Tibial artery (tissue), 4 donors: ENCODE measurements around the gene TPH1.

Source experiments
- DNase-seq, 2 donors: peaks; one replicate each; pipeline ENCODE4 v3.0.0-alpha.2; 2019
- H3K27ac ChIP-seq, 2 donors: fragments of 200-600 bp; sonication (generic) in 1 of 2; 1 replicate in 1 of 2; 2 replicates in 1 of 2; pipeline ENCODE4 v1.5.1; 2018 to 2019; ENCODE audit warnings: mild to moderate bottlenecking in 1 of 2
- H3K27me3 ChIP-seq, 2 donors: fragments of 200-600 bp; sonication (generic) in 1 of 2; one replicate each; pipeline versions ENCODE4 v1.5.1 to v1.6.0; 2016 to 2019
- H3K36me3 ChIP-seq, 3 donors: fragments of 200-600 bp; sonication (generic) in 2 of 3; one replicate each; pipeline ENCODE4 v1.5.1; 2016 to 2019; ENCODE audit warnings: mild to moderate bottlenecking in 2 of 3
- H3K4me1 ChIP-seq, 4 donors: fragments of 200-600 bp; sonication (generic) in 2 of 4; 1 replicate in 3 of 4; 2 replicates in 1 of 4; pipeline ENCODE4 v1.5.1; 2016 to 2019
- H3K4me3 ChIP-seq, 2 donors: fragments of 200-600 bp; sonication (generic) in 1 of 2; 1 replicate in 1 of 2; 2 replicates in 1 of 2; pipeline ENCODE4 v1.5.1; 2018 to 2019; ENCODE audit warnings: mild to moderate bottlenecking in 2 of 2
- H3K9me3 ChIP-seq, 3 donors: fragments of 200-600 bp; sonication (generic) in 1 of 3; one replicate each; pipeline ENCODE4 v1.5.1; 2016 to 2019
- CTCF ChIP-seq, 2 experiments: fragments of 200-600 bp in 1 of 2; fragments of 450-650 bp in 1 of 2; IDR thresholded peaks; one replicate each; pipeline ENCODE4 v1.5.1; 2017 to 2019; ENCODE audit warnings: antibody characterized with exemption in 2 of 2, mild to moderate bottlenecking in 1 of 2, moderate library complexity in 1 of 2
- intact Hi-C: fragments of 100-400 bp; cut with DNase I; formaldehyde crosslinking; loops from one replicate; pipeline ENCODE4 v1.15.0; 2023; ENCODE audit warnings: low total_unique reads

The TPH1 gene

GRCh38 chr11:18081551-18081950 lies 35.5 kb upstream of the TPH1 start:
- no peak for TF ChIP-seq CTCF (IDR thresholded peaks at IDR 0.05)
- H3K4me3 ChIP-seq = no peak overlapping the region
- H3K36me3 ChIP-seq = peaks cover 30 to 51% (median 36%) of the 10 kb centered on the region in 3 donors
- no peak for DNase-seq
- H3K27me3 ChIP-seq = no peaks in the 10 kb centered on the region
- no peaks in the 10 kb centered on the region for H3K4me1 ChIP-seq
- H3K27ac ChIP-seq = no peak overlapping the region
- intact Hi-C loops = no loop called here
- H3K9me3 ChIP-seq = no peaks in the 10 kb centered on the region

GRCh38 chr11:18080451-18080850 lies 34.4 kb upstream of the TPH1 start:
- H3K4me3 ChIP-seq = no peak overlapping the region
- no peaks in the 10 kb centered on the region for H3K27me3 ChIP-seq
- no peak overlapping the region for H3K27ac ChIP-seq
- peaks cover 22 to 41% (median 28%) of the 10 kb centered on the region in 3 donors for H3K36me3 ChIP-seq
- intact Hi-C loops = no loop called here
- H3K4me1 ChIP-seq = no peaks in the 10 kb centered on the region
- TF ChIP-seq CTCF (IDR thresholded peaks at IDR 0.05) = no peak
- H3K9me3 ChIP-seq = no peaks in the 10 kb centered on the region
- DNase-seq = no peak

- H3K4me1 ChIP-seq = no peaks in the 10 kb centered on the region
- H3K9me3 ChIP-seq = no peaks in the 10 kb centered on the region
- H3K36me3 ChIP-seq = peaks cover 22 to 29% (median 28%) of the 10 kb centered on the region in 3 donors
- H3K27ac ChIP-seq = no peak overlapping the region
- DNase-seq = no peak
- TF ChIP-seq CTCF (IDR thresholded peaks at IDR 0.05) = no peak
- H3K27me3 ChIP-seq = no peaks in the 10 kb centered on the region
- H3K4me3 ChIP-seq = no peak overlapping the region
- intact Hi-C loops = no loop called here
Observed at GRCh38 chr11:18078909-18079308, 32.8 kb upstream of the TPH1 start.

GRCh38 chr11:18075444-18075843 lies 29.4 kb upstream of the TPH1 start:
- DNase-seq = no peak
- no peaks in the 10 kb centered on the region for H3K27me3 ChIP-seq
- no peak overlapping the region for H3K27ac ChIP-seq
- H3K4me1 ChIP-seq = no peaks in the 10 kb centered on the region
- intact Hi-C loops = no loop called here
- peaks cover 12 to 17% (median 16%) of the 10 kb centered on the region in 3 donors for H3K36me3 ChIP-seq
- H3K9me3 ChIP-seq = no peaks in the 10 kb centered on the region
- TF ChIP-seq CTCF (IDR thresholded peaks at IDR 0.05) = no peak
- no peak overlapping the region for H3K4me3 ChIP-seq

- no peak overlapping the region for H3K27ac ChIP-seq
- intact Hi-C loops = no loop called here
- no peak overlapping the region for H3K4me3 ChIP-seq
- TF ChIP-seq CTCF (IDR thresholded peaks at IDR 0.05) = no peak
- H3K36me3 ChIP-seq = no peaks in the 10 kb centered on the region
- H3K27me3 ChIP-seq = no peaks in the 10 kb centered on the region
- no peak for DNase-seq
- H3K4me1 ChIP-seq = no peaks in the 10 kb centered on the region
- no peaks in the 10 kb centered on the region for H3K9me3 ChIP-seq
Observed at GRCh38 chr11:18071098-18071705, 25.1 kb upstream of the TPH1 start.

GRCh38 chr11:18067372-18067771 lies 21.3 kb upstream of the TPH1 start:
- no peak for DNase-seq
- H3K9me3 ChIP-seq = no peaks in the 10 kb centered on the region
- no peaks in the 10 kb centered on the region for H3K27me3 ChIP-seq

More at GRCh38 chr11:18067372-18067771, 21.3 kb upstream of the TPH1 start:
- Histone ChIP-seq H3K4me3 (no peak overlapping the region), H3K27ac (no peak overlapping the region), H3K36me3 (no peaks in the 10 kb centered on the region), H3K4me1 (no peaks in the 10 kb centered on the region)
- intact Hi-C loops = no loop called here
- TF ChIP-seq CTCF (IDR thresholded peaks at IDR 0.05) = no peak
